EH (cell line): ENCODE results near the gene MYBPC1.
"Not testable (repeated sequence)": the region's sequence is repeated elsewhere in the genome, so short reads cannot be mapped to it uniquely, and the experiment has no call there.

Experiments
- DNase-seq: peaks from one replicate; pipeline ENCODE4 v3.0.0-alpha.2; 2015; ENCODE audit warnings: low read depth

The MYBPC1 gene

GRCh38 chr12:101733166-101733565 lies 138.4 kb downstream of the MYBPC1 start:
- DNase-seq = no peak

- not testable (repeated sequence) for DNase-seq
Measured at GRCh38 chr12:101734482-101734881, 139.7 kb downstream of the MYBPC1 start.
